Activated CD4-positive, alpha-beta T cell treated with anti-CD3 and anti-CD28 coated beads, Interleukin-2, amount 50 U/mL, for 24 hours (primary cell): ENCODE measurements around the gene TIMP2.
"Not testable (repeated sequence)": the region's sequence is repeated elsewhere in the genome, so short reads cannot be mapped to it uniquely, and the experiment has no call there.

ENCODE experiments used
- DNase-seq, 2 donors: peaks; one replicate each; pipeline ENCODE4 v3.0.0-alpha.2; 2020; ENCODE audit warnings: low read depth in 1 of 2, low spot score in 1 of 2

The TIMP2 gene

DNA sequence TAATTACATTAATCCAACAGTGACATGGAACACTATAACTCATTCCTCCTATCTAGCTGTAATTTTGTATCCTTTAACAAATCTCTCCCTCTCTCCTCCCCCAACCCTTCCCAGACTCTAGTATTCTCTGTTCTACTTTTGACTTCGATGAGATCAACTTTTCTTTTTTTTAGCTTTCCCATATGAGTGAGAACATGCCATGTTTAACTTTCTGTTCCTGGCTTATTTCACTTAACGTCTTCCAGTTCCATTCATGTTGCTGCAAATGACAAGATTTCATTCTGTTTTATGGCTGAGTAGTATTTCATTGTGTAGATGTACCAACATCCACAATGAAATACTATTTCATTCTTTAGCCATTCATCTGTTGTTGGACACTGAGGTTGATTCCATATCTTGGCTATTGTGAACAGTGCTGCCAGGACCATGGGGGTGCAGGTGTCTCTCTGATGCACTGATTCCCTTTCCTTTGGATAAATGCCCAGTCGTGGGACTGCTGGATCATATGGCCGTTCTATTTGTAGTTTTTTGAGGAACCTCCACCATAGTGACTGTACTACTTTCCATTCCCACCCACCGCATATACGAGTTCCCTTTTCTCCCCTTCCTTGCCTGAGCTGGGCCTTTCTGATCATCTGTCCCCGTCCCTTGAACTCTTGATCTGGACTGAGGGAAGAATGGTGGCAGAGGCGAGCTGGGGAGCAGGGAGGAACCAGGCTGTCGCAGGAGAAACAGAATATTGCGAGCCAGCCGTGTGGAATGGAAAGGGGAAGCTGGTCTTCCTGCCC lies 14.5 kb downstream of the TIMP2 start:
- no peak for DNase-seq

DNA sequence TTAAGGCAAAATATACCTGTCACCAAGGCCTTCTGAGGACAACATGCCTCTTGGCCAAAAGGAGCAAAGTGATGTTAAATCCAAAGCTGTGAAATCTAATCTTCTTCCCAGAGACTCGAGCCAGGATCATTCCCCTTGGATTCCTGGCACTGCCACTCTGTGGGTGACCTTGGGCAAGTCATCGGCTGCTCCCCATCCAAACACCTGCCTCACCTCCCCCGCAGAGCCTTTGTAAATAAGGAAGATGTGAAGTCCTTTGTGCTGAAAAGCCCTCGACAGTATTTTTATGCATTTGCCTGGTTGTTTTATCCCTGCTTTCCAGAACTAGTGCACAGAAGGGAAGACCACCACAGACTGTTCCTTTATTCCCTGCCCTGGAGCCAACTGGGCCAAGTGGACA lies 16.8 kb downstream of the TIMP2 start:
- DNase-seq: no peak

- no peak for DNase-seq
Observed at GRCh38 chr17:78905541-78905940, 19.6 kb downstream of the TIMP2 start.

- no peak for DNase-seq
Observed at GRCh38 chr17:78905116-78905515, 20.1 kb downstream of the TIMP2 start.

GRCh38 chr17:78904371-78904770 lies 20.8 kb downstream of the TIMP2 start:
- DNase-seq: no peak

- no peak for DNase-seq
Observed at GRCh38 chr17:78903101-78903779, 21.9 kb downstream of the TIMP2 start, which contains the start of gene CEP295NL. TSS of gene CEP295NL (minus strand) at chr17:78903201. CDS start at chr17:78901828, 1,373 bp downstream.

- not testable (repeated sequence) for DNase-seq
Observed at GRCh38 chr17:78902231-78902630, 23.0 kb downstream of the TIMP2 start.

DNA sequence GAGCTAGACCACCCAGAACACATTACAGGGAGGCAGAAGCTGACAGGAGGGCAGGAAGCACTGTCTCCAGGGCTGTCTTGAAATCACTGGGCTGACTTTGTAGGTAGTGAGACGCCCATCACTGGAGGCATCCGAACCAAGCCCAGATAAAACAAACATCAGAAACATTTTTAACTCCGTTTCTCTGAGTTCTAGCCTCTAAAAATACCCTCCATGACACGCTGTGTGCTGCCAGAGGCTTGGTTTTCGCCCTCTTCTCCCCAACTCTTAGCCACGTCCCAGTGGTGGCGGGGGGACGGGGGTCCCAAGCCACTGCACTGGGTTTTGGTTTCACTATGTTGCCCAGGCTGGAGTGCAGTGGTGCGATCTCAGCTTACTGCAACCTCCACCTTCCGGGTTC lies 23.4 kb downstream of the TIMP2 start:
- DNase-seq: no peak

GRCh38 chr17:78900816-78901215 lies 24.4 kb downstream of the TIMP2 start:
- no peak for DNase-seq

DNA sequence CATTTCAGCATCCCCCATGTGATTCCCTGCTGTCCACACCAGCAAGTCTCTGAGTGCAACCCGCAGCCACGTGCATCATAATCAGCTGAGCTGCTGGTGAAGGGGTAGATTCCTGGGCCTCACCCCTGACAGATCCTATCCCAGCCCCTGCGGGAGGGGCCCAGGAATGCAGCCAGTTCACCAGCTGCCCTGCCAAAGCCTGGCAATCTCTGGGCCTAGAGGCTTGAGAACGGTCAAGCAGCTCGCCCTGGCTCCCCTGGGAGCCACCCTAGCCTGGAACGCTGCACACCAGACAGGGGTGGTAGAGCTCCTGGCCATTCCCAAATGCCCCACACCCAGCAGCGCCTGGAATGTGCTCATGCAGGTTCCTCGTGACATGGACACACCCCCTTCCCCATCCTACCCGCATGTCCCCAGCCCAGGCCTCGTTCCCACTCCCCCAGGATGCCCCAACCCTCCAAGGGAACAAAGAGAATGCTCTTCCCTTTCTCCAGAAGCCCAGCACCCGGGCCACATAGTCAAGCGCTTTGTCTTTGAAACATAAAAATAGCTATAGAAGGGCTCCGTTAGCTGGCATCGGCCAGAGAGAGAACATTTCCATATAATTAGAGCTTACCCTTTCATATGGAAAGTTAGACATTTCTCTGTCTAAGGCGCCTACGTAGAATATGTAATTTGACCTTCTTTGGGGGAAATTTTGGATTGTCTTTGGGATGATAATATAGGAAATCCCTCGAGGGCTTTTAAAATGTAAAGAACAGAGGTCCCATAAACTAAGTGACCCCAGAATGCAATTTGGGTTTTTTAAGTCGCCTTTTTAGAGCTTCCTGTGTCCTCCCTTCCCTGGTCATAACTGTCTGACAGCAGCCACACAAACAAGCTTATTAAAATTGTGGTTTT lies 25.6 kb downstream of the TIMP2 start:
- no peak for DNase-seq

DNA sequence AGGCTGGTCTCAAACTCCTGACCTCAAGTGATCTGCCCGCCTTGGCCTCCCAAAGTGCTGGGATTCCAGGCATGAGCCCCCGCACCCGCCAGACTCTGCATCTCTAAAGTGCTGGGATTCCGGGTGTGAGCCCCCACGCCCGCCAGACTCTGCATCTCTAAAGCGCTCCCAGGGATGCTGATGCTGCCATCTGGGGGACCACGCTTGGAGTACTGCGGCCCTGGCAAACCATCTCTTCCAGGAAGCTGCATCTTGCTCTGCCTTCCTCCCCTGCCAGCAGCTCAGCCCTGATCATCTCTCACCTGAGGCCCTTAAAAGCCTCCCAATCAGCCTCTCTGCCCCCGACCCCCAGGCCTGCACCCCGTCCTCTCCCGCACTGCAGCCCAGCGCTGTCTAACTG lies 26.2 kb downstream of the TIMP2 start:
- DNase-seq: no peak

GRCh38 chr17:78898075-78898836 lies 26.9 kb downstream of the TIMP2 start:
- no peak for DNase-seq

GRCh38 chr17:78897664-78898047 lies 27.5 kb downstream of the TIMP2 start:
- no peak for DNase-seq

DNA sequence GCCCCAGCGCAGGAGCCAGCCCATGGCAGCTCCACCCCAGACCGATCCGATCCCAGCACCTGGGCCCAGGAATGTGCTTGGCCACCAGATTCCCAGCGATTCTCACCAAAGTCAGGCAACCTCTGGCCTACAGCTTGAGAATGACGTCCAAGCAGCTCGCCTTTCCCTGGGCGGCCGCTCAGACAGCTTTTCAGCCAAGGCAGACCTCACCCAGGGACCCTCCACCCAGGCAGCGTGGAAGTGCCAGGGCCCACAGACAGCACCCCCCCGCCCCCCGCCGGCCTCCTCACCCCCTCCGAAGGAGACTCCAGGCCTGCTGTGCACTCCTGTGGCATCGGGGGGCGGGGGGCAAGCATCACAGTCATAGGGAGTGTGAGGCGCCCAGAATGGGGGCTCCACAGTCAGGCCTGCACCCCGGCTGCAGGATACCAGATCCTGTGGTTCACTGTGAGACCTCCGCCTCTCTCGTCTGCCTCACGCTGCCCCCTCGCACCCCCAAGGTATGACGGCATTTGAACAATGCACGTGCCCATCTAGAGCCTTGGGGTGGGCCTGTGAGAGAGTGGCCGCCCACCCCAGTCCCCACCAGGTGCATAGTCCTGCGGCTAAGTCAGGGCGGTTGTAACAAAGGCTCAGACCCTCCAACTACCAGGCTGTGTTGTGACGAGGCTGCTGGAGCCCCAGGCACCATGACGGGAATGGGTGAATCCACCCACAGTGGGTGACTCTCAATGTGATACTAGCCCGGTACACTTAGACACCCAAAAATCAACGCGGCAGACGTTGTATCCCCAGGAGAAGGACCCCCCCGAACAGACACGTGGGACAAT lies 28.1 kb downstream of the TIMP2 start:
- no peak for DNase-seq

DNA sequence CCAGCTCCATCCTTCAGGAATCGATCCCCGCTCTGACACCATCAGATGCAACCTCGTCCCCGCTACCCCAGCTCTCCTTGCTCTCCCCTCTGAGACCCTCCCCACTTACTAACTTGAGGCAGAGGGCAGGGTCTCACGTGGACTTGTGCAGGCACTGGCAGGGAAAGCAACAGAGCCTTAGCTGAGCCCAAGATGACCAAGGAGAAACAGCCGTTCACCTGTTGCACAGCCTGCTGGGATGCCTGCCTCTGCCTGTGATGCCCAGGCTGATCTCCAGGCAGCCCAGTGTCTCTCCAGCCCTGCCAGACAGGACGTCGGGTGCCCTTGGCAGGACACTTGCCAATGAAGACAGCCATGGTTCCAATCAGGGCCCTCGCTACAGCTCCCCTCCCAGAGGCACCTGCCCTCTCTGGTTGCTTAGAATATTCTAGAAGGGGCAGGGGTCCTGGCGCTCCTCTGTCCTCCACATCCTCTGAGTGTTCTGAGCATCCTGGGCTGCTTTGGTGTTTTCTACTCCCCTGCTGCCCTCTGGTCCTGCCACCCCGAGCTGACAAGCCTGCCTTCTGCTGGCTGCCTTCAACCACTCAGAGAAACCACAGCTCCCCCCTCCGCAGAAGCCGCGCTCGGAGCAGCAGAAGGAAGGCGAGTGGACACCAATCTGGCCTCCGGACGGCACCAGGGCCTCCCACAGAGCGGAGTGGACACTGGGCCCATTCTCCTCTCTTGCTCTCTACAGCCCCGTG lies 28.9 kb downstream of the TIMP2 start:
- DNase-seq: no peak

GRCh38 chr17:78895322-78895721 lies 29.9 kb downstream of the TIMP2 start:
- no peak for DNase-seq

DNA sequence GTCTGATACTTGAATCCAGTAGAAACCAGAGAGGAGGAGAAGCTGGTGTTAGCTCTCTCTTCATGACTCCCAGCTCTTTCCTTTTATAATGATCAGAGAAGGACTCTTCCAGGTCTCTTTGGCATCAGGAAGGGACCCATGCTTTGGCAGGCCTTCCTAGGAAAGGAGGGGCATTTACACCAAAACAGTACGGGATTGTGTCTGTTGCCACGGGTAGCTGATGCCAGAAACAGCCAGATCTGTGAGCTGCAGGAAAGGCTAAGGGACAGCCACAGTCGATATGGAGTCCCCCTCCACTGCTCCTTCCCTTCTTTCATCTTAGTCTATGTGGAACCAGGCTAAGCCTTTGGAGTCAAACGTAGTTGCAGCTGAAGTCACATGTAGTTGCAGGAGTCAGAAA lies 31.5 kb downstream of the TIMP2 start:
- DNase-seq: no peak

- no peak for DNase-seq
Observed at GRCh38 chr17:78892936-78893379, 32.2 kb downstream of the TIMP2 start.

GRCh38 chr17:78892520-78892919 lies 32.7 kb downstream of the TIMP2 start:
- no peak for DNase-seq
